22Rv1 (cell line): Measurements from ENCODE around the gene DMWD.

ENCODE experiments used
- CTCF ChIP-seq: fragments of 450-650 bp; IDR thresholded peaks from 2 replicates; pipeline ENCODE4 v1.5.1; 2017; ENCODE audit warnings: mild to moderate bottlenecking
- ZFX ChIP-seq: fragments of 450-650 bp; IDR thresholded peaks from 2 replicates; pipeline ENCODE4 v1.6.1; 2017; ENCODE audit warnings: antibody characterized with exemption, borderline replicate concordance

GRCh38 chr19:45828523-45828922, 35.9 kb upstream of the DMWD start:
- TF ChIP-seq CTCF (no peak), ZFX (no peak)
